ENCODE data around the gene SLC1A2.

The SLC1A2 gene

DNA sequence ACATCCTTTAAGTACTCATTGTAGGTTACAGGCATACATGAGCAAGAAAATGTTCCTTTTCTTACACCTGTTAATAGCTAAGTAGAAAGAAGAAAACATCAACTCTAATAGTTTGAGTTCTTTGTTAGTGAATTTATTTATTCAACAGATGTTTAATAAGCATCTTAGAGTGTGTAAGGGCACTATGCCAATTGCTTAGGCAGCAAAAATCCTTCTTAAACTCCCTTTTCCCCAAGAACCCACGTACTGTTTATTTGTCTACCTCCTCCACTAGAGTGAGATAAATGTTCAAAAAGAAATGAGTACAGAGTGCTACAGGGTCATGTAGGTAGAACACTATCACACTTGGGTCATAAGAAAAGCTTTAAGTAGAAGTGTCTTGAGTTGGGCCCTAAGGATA lies 149.0 kb downstream of the SLC1A2 start:
- no peak for DNase-seq (ENCODE audit: low read depth)

DNA sequence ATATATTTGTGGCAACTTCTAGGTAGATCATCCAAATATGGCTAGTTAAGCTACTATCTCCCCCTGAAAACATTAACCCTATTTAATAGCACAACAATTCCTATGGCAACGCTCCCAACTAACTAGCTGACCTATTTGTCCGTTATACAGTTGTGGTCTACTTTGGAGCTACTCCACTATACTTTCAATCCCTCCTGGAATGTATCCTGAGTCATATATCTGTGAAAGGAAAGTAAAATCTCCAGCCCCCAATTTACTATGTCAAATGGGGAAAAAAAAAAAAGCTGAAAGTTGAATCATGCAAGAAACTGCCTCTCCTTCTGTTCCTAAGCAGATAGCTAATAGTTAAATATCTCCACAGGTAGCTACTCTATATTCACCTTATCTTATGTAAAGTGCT lies 151.9 kb downstream of the SLC1A2 start:
- DNase-seq (ENCODE audit: low read depth) = no peak

DNA sequence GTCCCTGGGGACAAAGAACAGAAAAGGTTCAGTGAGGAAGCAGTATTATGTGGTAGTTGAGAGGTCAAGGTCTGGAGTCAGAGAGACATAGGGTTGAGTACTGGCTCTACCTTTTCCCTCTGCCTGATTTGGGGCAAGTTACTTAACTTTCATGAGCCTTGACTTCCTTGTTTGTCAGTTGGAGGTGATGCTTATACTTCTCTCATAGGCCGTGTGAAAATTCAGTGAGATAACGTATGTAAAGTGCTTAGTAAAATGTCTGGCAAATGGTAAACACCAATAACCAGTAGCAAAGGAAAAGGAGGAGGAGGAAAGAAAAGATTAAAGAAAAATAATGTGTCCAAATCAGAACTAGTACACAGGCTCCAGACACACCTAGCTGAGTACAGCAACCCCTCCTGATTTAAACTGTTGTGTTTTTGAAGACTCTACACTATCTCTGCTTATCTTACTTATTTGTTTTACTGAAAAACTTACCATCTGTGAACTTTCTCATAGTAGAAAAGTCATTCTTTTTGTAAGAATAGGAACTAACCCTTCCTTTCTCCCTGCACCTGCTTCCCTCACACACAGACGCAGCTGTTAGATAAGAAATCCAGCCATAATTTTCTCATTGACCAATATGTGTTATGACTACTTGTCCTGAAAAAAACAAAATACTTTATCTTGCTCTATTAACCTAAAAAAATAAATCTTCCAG lies 153.5 kb downstream of the SLC1A2 start:
- DNase-seq (ENCODE audit: low read depth) = no peak

- no peak for DNase-seq (ENCODE audit: low read depth)
These were observed 156.6 kb downstream of the SLC1A2 start for GRCh38 chr11:35262735-35263134.

GRCh38 chr11:35262056-35262455 lies 157.3 kb downstream of the SLC1A2 start:
- DNase-seq (ENCODE audit: low read depth) = no peak

DNA sequence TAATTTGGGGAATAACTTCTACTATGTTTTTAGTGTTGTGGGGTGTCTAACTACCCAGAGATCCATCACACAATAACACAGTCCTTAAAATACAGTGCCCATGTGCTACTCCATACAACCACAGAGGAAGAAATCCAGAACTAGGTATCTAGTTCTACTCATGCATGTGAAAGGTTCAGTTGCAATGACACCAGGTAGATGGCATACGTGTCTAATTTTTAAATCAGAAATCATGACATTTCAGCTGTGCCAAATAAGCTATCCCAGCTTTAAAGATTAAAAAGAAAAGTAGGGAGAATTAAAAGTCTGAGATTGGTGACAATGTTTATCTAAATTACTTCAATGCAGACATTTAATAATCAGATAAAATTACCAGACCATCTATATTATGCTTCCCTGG lies 158.2 kb downstream of the SLC1A2 start:
- no peak for DNase-seq (ENCODE audit: low read depth)

- peak; percentile 73 for DNase-seq (ENCODE audit: low read depth)
These were observed 158.9 kb downstream of the SLC1A2 start for GRCh38 chr11:35260342-35260985.

DNA sequence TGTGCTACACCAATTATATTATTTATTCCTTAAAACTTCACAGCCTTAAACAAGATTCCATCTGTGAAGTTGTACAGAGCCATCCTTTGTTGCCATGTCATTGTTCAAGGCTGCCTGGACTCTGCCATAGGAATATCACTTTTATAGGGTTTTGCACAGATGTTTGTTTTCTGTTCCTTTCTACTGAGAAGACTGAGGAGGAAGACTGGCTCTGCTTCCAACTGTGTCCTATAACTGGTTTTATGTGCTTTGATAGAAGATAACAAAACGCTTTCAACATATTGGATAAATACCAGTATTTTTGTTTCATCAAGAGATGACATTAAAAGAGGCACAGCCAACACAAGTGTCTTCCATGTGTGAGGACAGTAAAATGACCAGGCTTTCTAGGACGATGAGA lies 159.8 kb downstream of the SLC1A2 start:
- DNase-seq (ENCODE audit: low read depth) = no peak

- DNase-seq (ENCODE audit: low read depth) = no peak
These were observed 162.1 kb downstream of the SLC1A2 start for GRCh38 chr11:35257281-35257680.

DNA sequence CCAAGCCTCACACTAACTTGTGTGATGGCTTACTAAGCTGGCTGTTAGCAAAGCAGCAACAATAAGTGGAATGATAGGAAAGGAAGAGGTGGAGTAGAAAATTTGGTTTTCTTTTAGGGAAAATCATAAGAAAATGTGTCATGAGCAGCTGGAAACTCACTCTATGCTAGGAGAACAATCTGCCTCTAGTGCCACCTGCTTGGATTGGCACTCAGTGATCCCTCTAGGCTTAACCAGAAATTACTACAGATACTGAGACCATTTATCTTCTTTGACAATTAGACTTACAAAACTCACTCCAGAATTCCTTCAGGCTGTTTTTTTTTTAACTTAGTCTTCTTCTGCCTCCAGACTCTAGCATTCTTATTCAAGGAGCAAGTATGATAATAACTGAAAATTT lies 163.1 kb downstream of the SLC1A2 start:
- DNase-seq (ENCODE audit: low read depth) = no peak

DNA sequence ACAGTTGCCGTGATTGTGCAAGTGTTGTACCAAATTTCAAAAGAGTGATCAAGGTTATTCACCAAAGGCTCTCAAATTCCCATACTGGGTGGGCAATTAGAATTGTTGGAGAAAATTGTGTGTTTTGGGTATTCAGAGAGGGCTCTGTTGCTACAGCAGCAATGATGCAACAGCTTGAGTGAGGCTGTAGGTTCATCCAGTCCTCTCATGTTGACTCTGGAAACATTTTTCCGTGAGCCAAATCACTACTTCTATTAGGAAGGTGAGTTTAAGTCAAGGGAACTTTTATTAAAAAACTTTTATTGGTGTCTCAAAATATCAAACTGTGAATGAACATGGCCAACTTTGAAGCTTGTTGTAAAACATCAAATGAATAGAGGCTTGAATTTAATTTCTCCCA lies 163.8 kb downstream of the SLC1A2 start:
- no peak for DNase-seq (ENCODE audit: low read depth)

DNA sequence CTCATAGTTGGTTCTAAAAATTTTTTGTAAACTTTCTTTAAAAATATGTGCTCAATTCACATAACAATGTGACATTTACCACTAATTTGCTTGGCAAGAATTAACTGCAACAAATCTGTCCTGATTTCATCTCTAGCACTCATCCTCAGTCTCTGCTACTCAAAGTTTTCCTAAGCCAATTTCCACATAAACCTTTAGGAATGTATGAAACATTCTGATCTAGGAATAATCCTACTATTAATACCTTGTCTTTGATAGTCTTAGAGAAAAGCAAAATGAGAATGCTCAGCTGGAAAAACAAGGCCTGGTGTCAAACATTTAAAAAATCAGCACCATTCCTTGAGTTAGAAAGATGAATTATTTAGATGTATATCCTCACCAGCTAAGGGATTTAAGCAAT lies 166.1 kb downstream of the SLC1A2 start:
- no peak for DNase-seq (ENCODE audit: low read depth)

- no peak for DNase-seq (ENCODE audit: low read depth)
These were observed 168.7 kb downstream of the SLC1A2 start for GRCh38 chr11:35250621-35251020.

GRCh38 chr11:35250192-35250591 lies 169.2 kb downstream of the SLC1A2 start:
- DNase-seq (ENCODE audit: low read depth) = no peak

DNA sequence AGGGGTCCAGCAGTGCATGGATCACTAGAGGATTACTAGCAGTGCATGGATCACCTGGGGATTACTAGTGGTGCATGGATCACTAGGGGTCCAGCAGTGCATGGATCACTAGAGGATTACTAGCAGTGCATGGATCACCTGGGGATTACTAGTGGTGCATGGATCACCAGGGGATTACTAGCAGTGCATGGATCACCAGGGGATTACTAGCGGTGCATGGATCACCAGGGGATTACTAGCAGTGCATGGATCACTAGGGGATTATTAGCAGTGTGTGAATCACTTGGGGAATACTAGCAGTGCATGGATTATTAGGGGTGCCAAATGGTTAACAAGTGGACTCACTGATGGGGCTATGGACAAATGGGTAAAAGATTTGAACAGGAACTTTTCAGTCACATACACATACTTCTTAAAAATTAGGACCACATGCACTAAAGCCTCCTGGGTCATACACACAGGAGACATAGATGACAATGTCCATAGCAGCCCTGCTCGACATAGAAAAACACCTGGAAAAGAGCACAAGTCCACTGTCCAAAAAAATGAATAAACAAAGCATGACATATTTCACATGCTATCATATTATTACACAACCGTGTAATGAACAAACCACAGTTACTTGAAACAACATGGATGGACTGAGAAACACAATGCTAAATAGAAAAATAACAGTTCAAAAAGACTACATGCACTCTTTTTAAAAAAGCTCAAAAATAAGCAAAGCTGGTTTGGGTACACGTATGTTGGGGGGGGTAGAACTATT lies 170.6 kb downstream of the SLC1A2 start:
- no peak for DNase-seq (ENCODE audit: low read depth)

GRCh38 chr11:35247863-35248262 lies 171.5 kb downstream of the SLC1A2 start:
- no peak for DNase-seq (ENCODE audit: low read depth)

- DNase-seq (ENCODE audit: low read depth) = no peak
These were observed 171.9 kb downstream of the SLC1A2 start for GRCh38 chr11:35247428-35247827.

DNA sequence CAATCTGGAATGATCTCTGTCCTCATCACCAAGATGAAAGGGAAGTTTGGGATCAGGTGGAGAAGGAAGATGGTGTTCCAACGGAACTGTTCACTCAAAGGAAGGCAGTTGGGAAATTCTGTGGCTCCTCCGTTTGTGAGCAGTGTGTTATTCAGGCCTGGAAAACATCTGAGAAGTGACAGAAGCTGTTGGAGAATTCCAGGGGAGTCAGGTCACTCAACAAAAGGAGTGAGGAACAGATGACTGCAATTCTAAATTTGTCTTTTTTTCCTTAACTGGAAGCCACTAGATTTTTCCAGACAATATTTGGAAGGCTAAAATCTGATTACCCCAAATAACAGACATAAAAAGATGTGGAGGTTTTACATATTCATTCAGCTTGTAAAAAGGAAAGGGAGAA lies 172.6 kb downstream of the SLC1A2 start:
- DNase-seq (ENCODE audit: low read depth) = peak; percentile 53

DNA sequence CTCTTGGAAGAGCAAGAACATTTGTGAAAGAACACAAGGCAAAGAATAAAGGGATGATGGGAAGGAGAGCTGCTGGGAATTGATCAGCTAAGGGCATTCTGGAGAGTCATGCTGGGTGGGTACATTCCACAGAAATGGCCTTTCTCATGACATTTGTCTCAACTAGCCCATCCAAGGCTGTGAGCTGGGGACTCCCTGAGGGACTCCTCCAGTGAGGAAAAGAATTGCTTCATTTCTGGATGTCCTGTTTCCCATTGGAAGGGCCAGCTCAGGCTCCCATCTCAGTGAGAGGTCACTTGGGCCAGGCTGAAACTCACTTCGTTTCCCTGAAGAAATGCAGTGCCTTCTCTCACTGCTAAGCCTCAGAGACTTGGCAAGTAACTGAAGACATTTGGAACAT lies 173.6 kb downstream of the SLC1A2 start:
- no peak for DNase-seq (ENCODE audit: low read depth)

DNA sequence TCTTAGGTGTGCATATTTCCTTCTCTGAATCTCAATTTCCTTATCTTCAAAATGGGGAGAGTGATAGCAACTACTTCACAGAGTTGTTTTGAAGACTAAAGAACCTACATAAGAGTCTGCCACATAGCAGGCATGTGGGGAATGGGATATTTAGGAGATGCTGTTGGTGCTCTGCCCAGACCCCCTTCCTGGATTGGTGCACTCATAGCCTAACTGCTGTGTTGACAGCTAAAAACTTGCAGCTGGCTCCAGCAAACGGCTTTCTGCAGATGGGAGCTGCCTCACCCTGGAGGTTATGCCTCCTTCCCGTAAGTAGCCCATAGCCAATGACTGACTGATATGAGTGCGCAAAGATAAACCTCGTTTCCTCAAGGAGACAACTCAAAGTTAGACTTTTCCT lies 174.3 kb downstream of the SLC1A2 start:
- DNase-seq (ENCODE audit: low read depth) = no peak

DNA sequence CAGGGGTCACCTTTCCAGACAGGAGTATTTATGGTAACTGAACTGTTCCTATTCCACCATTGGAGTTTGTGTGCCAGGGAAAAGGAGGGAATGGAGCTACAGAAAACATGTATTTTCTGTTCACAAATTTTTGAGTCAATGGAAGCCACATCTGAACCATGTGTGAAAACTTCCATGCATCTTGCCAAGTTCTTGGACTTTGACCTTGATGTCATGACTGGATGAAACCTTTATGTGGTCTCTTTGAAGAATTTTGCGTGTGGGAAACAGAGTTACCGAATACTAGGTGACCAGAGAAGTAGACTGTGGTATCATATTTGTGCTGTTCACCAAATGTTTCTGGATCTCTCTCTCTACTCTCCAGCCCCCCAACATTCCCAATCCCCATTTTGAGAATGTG lies 175.6 kb downstream of the SLC1A2 start:
- DNase-seq (ENCODE audit: low read depth) = no peak

DNA sequence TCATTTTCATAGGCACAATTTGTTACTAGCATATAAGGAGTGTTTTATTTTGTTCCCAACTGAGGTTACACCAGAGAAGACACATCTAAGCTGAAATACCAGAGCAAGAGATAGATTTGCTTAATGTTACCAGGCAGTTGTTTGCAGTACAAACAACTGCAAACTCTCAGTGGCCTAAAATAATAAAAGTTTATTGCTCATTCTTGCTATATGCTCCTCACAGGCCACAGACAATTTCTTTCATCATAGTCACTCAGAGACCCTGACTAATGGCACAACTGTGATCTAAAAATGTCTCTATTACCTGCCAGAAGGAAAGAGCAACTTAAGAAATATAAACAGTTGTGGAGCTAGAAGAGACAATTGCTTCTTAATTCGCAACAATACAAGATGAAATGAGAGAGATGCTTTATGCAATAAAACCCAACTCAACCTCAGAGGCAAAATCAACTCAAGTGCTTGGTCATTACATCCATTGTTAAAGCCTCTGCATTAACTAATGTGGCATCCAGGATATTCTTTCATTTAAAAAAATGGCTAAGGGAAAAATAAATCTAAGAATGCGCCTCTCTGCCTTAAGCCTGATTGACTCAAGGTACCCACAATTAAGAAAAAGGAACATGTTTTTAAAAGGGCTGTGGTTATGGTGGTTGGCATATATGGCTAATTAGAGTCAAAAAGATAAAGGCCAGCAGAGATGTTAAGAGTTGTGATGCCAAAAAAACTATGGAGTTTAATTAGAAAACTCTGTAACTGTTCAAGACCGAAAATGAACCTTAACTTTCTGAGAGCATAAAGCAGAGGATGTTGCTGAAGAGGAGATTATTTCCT lies 176.7 kb downstream of the SLC1A2 start:
- no peak for DNase-seq (ENCODE audit: low read depth)

Measured in GM04504 (cell line).